HEK293 (cell line): ENCODE results near the gene BUD23.

ENCODE experiments used
- CTCF ChIA-PET: fragments of 350-600 bp; formaldehyde crosslinking; extraction: SDS; loops from one replicate; lab custom pipeline; 2021; ENCODE audit warnings: antibody characterized with exemption; lab: Yijun Ruan, JAX
- POLR2A ChIA-PET: fragments of 300-600 bp; formaldehyde crosslinking; extraction: SDS; loops from one replicate; lab custom pipeline; 2020; ENCODE audit warnings: antibody characterized with exemption, inconsistent platforms; lab: Yijun Ruan, JAX
- H3K27ac ChIP-seq: fragments of 200-500 bp; sonication (Bioruptor generic); 2 replicates; pipeline ENCODE4 v1.5.1; 2014; ENCODE audit warnings: low read depth, low read length, control low read depth, inconsistent platforms; ENCODE audit errors: extremely low read depth
- H3K36me3 ChIP-seq, 2 experiments: fragments of 200-500 bp in 1 of 2; sonication (Bioruptor generic) in 1 of 2; 1 replicate in 1 of 2; 2 replicates in 1 of 2; pipeline ENCODE4 v1.5.1; 2014 to 2017; ENCODE audit warnings: inconsistent platforms in 2 of 2, low read length in 2 of 2; ENCODE audit not compliant: control insufficient read depth in 2 of 2, insufficient read depth in 1 of 2
- H3K4me1 ChIP-seq: fragments of 200-500 bp; sonication (Bioruptor generic); 2 replicates; pipeline ENCODE4 v1.5.1; 2014; ENCODE audit warnings: mild to moderate bottlenecking, low read length, inconsistent platforms; ENCODE audit not compliant: control insufficient read depth, insufficient read depth
- H3K4me3 ChIP-seq: 2 replicates; pipeline ENCODE4 v1.5.1; 2011; ENCODE audit warnings: low read depth, mild to moderate bottlenecking, control low read depth, low read length, moderate library complexity
- H3K9me3 ChIP-seq: fragments of 200-500 bp; sonication (Bioruptor generic); 2 replicates; pipeline ENCODE4 v1.5.1; 2014; ENCODE audit warnings: low read depth, low read length, inconsistent platforms; ENCODE audit not compliant: control insufficient read depth, insufficient read depth
- GLIS1 ChIP-seq: fragments of 450-650 bp; formaldehyde crosslinking; IDR thresholded peaks from 2 replicates; pipeline ENCODE4 v1.5.1; 2016; ENCODE audit warnings: missing biosample characterization, missing genetic modification characterization
- HOXD13 ChIP-seq: sonication (generic); formaldehyde crosslinking; IDR thresholded peaks from 2 replicates; pipeline ENCODE4 v1.8.0; 2022; ENCODE audit warnings: missing genetic modification reagents, borderline replicate concordance
- MZF1 ChIP-seq: fragments of 450-650 bp; formaldehyde crosslinking; IDR thresholded peaks from 2 replicates; pipeline ENCODE4 v1.5.1; 2017; ENCODE audit warnings: missing biosample characterization, missing genetic modification characterization, borderline replicate concordance
- REST ChIP-seq: fragments of 450-650 bp; formaldehyde crosslinking; IDR thresholded peaks from 2 replicates; pipeline ENCODE4 v1.5.1; 2016; ENCODE audit warnings: missing biosample characterization, missing genetic modification characterization
- TRIM28 ChIP-seq: IDR thresholded peaks from 2 replicates; pipeline ENCODE4 v1.6.1; 2011; ENCODE audit warnings: low read length, control low read depth, borderline replicate concordance
- WT1 ChIP-seq: fragments of 450-650 bp; formaldehyde crosslinking; IDR thresholded peaks from 2 replicates; pipeline ENCODE4 v1.5.1; 2016; ENCODE audit warnings: missing biosample characterization, missing genetic modification characterization
- ZBTB48 ChIP-seq: fragments of 450-650 bp; formaldehyde crosslinking; IDR thresholded peaks from 2 replicates; pipeline ENCODE4 v1.5.1; 2016; ENCODE audit warnings: missing biosample characterization, missing genetic modification characterization
- ZNF169 ChIP-seq: fragments of 450-650 bp; formaldehyde crosslinking; IDR thresholded peaks from 2 replicates; pipeline ENCODE4 v1.5.1; 2016; ENCODE audit warnings: missing biosample characterization, missing genetic modification characterization
- ZNF19 ChIP-seq: fragments of 450-650 bp; formaldehyde crosslinking; IDR thresholded peaks from 2 replicates; pipeline ENCODE4; 2016; ENCODE audit warnings: missing biosample characterization, missing genetic modification characterization, low read depth
- ZNF239 ChIP-seq: fragments of 450-650 bp; formaldehyde crosslinking; IDR thresholded peaks from 2 replicates; pipeline ENCODE4 v1.5.1; 2016; ENCODE audit warnings: missing biosample characterization, missing genetic modification characterization
- ZNF362 ChIP-seq: fragments of 450-650 bp; formaldehyde crosslinking; IDR thresholded peaks from 2 replicates; pipeline ENCODE4 v1.5.1; 2016; ENCODE audit warnings: missing biosample characterization, missing genetic modification characterization
- ZNF394 ChIP-seq: fragments of 450-650 bp; formaldehyde crosslinking; IDR thresholded peaks from 2 replicates; pipeline ENCODE4 v1.5.1; 2016; ENCODE audit warnings: missing biosample characterization, missing genetic modification characterization, mild to moderate bottlenecking, moderate library complexity, borderline replicate concordance
- ZNF501 ChIP-seq: fragments of 450-650 bp; formaldehyde crosslinking; IDR thresholded peaks from 2 replicates; pipeline ENCODE4 v1.5.1; 2016; ENCODE audit warnings: missing biosample characterization, missing genetic modification characterization
- ZNF544 ChIP-seq: fragments of 450-650 bp; formaldehyde crosslinking; IDR thresholded peaks from 2 replicates; pipeline ENCODE4 v1.5.0; 2017; ENCODE audit warnings: missing biosample characterization, missing genetic modification characterization
- ZNF555 ChIP-seq: fragments of 450-650 bp; formaldehyde crosslinking; conservative IDR thresholded peaks from 2 replicates; pipeline ENCODE4 v1.5.1; 2017; ENCODE audit warnings: missing biosample characterization, mild to moderate bottlenecking, missing genetic modification characterization, inconsistent platforms
- ZNF580 ChIP-seq: fragments of 450-650 bp; formaldehyde crosslinking; IDR thresholded peaks from 2 replicates; pipeline ENCODE4 v1.5.1; 2016; ENCODE audit warnings: missing biosample characterization, missing genetic modification characterization
- ZNF654 ChIP-seq: fragments of 450-650 bp; formaldehyde crosslinking; IDR thresholded peaks from 2 replicates; pipeline ENCODE4 v1.5.1; 2016; ENCODE audit warnings: low read depth, missing biosample characterization, missing genetic modification characterization
- ZNF670 ChIP-seq: fragments of 450-650 bp; formaldehyde crosslinking; IDR thresholded peaks from 2 replicates; pipeline ENCODE4 v1.5.1; 2016; ENCODE audit warnings: missing biosample characterization, missing genetic modification characterization, low read depth
- ZNF747 ChIP-seq: fragments of 450-650 bp; formaldehyde crosslinking; IDR thresholded peaks from 2 replicates; pipeline ENCODE4 v1.5.1; 2016; ENCODE audit warnings: missing biosample characterization, missing genetic modification characterization
- ZNF76 ChIP-seq: fragments of 450-650 bp; formaldehyde crosslinking; IDR thresholded peaks from 2 replicates; pipeline ENCODE4; 2016; ENCODE audit warnings: low read depth, missing biosample characterization, missing genetic modification characterization, borderline replicate concordance
- ZNF768 ChIP-seq: fragments of 450-650 bp; formaldehyde crosslinking; IDR thresholded peaks from 2 replicates; pipeline ENCODE4 v1.5.1; 2018; ENCODE audit warnings: missing biosample characterization, mild to moderate bottlenecking, missing genetic modification characterization
- ZSCAN23 ChIP-seq: fragments of 450-650 bp; formaldehyde crosslinking; IDR thresholded peaks from 2 replicates; pipeline ENCODE4 v1.5.1; 2016; ENCODE audit warnings: missing biosample characterization, missing genetic modification characterization
- TF ChIP-seq, protein P1 (sequence below): fragments of 450-650 bp; formaldehyde crosslinking; IDR thresholded peaks from 2 replicates; pipeline ENCODE4 v1.5.1; 2016; ENCODE audit warnings: missing biosample characterization, missing genetic modification characterization, borderline replicate concordance
- TF ChIP-seq, protein P2 (sequence below): fragments of 450-650 bp; formaldehyde crosslinking; IDR thresholded peaks from 2 replicates; pipeline ENCODE4; 2016; ENCODE audit warnings: missing biosample characterization, missing genetic modification characterization
- TF ChIP-seq, protein P3 (sequence below): fragments of 450-650 bp; formaldehyde crosslinking; optimal IDR thresholded peaks from 2 replicates; pipeline ENCODE3; 2016; ENCODE audit warnings: missing biosample characterization, mild to moderate bottlenecking, missing genetic modification characterization

BUD23 gene, protein sequence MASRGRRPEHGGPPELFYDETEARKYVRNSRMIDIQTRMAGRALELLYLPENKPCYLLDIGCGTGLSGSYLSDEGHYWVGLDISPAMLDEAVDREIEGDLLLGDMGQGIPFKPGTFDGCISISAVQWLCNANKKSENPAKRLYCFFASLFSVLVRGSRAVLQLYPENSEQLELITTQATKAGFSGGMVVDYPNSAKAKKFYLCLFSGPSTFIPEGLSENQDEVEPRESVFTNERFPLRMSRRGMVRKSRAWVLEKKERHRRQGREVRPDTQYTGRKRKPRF

GRCh38 chr7:73683056-73683787 is at the start of gene BUD23, which contains the start of gene DNAJC30:
Gene BUD23, plus strand, starts transcription at chr7:73683597. Its CDS starts 29 bp downstream, at chr7:73683626.
Gene DNAJC30, minus strand, starts transcription at chr7:73683453. Its CDS starts 30 bp downstream, at chr7:73683423.
- peaks cover 8 to 31% of the 10 kb centered on the region in 2 experiments; a peak in 2 of 3 replicates for H3K36me3 ChIP-seq
- POLR2A ChIA-PET, result interaction anchor here (0.5 to 1.3 kb wide), 5 partner anchors 10 to 47 kb away, joined by 3 to 4 read pairs (median 3); no protein-coding TSS in a partner anchor
- TF ChIP-seq ZNF19 (tag by site-specific recombination), result no peak
- no peak for TF ChIP-seq ZNF362 (tag by site-specific recombination)
- TF ChIP-seq, protein P1, sequence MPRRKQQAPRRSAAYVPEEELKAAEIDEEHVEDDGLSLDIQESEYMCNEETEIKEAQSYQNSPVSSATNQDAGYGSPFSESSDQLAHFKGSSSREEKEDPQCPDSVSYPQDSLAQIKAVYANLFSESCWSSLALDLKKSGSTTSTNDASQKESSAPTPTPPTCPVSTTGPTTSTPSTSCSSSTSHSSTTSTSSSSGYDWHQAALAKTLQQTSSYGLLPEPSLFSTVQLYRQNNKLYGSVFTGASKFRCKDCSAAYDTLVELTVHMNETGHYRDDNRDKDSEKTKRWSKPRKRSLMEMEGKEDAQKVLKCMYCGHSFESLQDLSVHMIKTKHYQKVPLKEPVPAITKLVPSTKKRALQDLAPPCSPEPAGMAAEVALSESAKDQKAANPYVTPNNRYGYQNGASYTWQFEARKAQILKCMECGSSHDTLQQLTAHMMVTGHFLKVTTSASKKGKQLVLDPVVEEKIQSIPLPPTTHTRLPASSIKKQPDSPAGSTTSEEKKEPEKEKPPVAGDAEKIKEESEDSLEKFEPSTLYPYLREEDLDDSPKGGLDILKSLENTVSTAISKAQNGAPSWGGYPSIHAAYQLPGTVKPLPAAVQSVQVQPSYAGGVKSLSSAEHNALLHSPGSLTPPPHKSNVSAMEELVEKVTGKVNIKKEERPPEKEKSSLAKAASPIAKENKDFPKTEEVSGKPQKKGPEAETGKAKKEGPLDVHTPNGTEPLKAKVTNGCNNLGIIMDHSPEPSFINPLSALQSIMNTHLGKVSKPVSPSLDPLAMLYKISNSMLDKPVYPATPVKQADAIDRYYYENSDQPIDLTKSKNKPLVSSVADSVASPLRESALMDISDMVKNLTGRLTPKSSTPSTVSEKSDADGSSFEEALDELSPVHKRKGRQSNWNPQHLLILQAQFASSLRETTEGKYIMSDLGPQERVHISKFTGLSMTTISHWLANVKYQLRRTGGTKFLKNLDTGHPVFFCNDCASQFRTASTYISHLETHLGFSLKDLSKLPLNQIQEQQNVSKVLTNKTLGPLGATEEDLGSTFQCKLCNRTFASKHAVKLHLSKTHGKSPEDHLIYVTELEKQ (tag by site-specific recombination), result no peak
- TF ChIP-seq ZBTB48 (tag by site-specific recombination), result no peak
- peak; percentile 77 for TF ChIP-seq GLIS1 (tag by site-specific recombination)
- TF ChIP-seq, protein P2, sequence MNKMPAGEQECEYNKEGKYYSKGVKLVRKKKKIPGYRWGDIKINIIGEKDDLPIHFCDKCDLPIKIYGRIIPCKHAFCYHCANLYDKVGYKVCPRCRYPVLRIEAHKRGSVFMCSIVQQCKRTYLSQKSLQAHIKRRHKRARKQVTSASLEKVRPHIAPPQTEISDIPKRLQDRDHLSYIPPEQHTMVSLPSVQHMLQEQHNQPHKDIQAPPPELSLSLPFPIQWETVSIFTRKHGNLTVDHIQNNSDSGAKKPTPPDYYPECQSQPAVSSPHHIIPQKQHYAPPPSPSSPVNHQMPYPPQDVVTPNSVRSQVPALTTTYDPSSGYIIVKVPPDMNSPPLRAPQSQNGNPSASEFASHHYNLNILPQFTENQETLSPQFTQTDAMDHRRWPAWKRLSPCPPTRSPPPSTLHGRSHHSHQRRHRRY, result no peak
- TF ChIP-seq ZNF76 (tag by site-specific recombination), result 0 out of 2 replicates have a peak, but pooled peaks have one; percentile 42
- TF ChIP-seq, protein P3, sequence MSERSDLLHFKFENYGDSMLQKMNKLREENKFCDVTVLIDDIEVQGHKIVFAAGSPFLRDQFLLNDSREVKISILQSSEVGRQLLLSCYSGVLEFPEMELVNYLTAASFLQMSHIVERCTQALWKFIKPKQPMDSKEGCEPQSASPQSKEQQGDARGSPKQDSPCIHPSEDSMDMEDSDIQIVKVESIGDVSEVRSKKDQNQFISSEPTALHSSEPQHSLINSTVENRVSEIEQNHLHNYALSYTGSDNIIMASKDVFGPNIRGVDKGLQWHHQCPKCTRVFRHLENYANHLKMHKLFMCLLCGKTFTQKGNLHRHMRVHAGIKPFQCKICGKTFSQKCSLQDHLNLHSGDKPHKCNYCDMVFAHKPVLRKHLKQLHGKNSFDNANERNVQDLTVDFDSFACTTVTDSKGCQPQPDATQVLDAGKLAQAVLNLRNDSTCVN (tag by site-specific recombination), result peak; percentile 84
- TF ChIP-seq ZNF768, result no peak
- no peak; the same call in 1 of the 2 replicates for TF ChIP-seq ZNF394 (tag by site-specific recombination)
- TF ChIP-seq ZNF747 (tag by site-specific recombination), result no peak
- TF ChIP-seq TRIM28, result no peak
- peak; percentile 80; the same call in 1 of the 2 replicates for TF ChIP-seq ZNF501 (tag by site-specific recombination)
- TF ChIP-seq ZNF544 (tag by site-specific recombination), result no peak
- TF ChIP-seq ZNF555, result no peak
- no peak for TF ChIP-seq HOXD13
- TF ChIP-seq ZNF580, result peak; percentile 41; the same call in 1 of the 2 replicates
- no peak for TF ChIP-seq ZNF239 (tag by site-specific recombination)
- TF ChIP-seq ZNF654 (tag by site-specific recombination), result no peak
- TF ChIP-seq ZNF670 (tag by site-specific recombination), result no peak
- no peak for TF ChIP-seq ZNF169 (tag by site-specific recombination)
- no peak for TF ChIP-seq ZSCAN23 (tag by site-specific recombination)
- TF ChIP-seq WT1 (tag by site-specific recombination), result no peak
- TF ChIP-seq MZF1 (tag by site-specific recombination), result no peak
- TF ChIP-seq REST (tag by site-specific recombination), result no peak

More at GRCh38 chr7:73683056-73683787, at the start of gene BUD23, which contains the start of gene DNAJC30:
- CTCF ChIA-PET, result no interaction called here
- peaks cover 3% of the 10 kb centered on the region; the same call in 1 of the 2 replicates for H3K4me1 ChIP-seq
- H3K9me3 ChIP-seq, result no peaks in the 10 kb centered on the region
- H3K27ac ChIP-seq, result peak within 1 kb of the TSS; percentile 79
- peak within 1 kb of the TSS; percentile 91 for H3K4me3 ChIP-seq
